ELR (cell line): ENCODE measurements around the gene ARMC5.
"Not testable (repeated sequence)": the region's sequence is repeated elsewhere in the genome, so short reads cannot be mapped to it uniquely, and the experiment has no call there.

Source experiments
- DNase-seq: peaks from one replicate; pipeline ENCODE4 v3.0.0-alpha.2; 2015; ENCODE audit warnings: low read depth

Gene ARMC5

DNA sequence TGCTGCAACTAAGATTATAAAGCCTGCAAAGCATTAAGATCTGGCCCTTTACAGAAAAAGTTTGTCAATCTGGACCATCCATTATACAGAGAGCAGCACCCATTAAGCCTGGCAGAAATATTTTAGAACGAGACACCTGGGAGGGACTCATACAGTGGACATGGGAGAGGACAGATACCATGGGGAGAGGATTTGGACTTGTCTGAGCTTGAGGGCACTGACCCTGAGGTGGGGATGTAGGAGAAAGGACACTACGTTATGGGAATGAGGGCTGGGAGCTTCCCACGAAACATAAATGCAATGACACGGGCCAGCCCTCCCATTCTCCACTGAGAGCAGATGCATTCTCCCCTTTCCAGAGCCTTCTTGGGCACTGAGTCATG lies 42.7 kb downstream of the ARMC5 start:
- DNase-seq = no peak

DNA sequence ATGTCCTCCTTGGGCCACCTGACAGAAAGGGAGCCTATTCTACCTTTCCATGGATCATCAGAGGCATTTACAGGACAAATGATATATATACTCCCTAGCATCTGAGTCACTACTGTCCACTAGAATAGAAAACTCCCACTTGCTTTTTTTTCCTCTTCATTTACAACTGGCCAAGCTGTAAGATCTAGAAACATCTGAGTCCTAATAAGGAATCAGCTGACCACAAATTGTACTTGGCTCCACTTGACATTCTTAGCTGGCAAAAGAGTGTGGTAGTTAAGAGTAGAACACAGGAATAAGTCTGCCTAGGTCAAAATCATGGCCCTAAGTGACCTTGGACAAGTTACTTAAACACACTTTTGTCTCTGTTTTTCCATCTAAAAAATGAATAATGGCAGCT lies 43.7 kb downstream of the ARMC5 start:
- DNase-seq = no peak

DNA sequence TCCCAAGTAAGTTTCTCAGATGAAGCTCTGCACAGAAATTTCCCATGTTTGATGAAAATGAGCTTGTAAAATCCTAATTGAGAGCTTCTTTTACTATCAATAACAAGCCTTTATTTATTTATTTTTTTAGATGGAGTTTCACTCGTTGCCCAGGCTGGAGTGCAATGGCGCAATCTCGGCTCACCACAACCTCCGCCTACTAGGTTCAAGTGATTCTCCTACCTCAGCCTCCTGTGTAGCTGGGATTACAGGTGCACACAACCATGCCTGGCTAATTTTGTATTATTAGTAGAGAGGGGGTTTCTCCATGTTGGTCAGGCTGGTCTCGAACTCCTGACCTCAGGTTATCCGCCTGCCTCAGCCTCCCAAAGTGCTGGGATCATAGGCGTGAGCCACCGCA lies 44.3 kb downstream of the ARMC5 start:
- not testable (repeated sequence) for DNase-seq

DNA sequence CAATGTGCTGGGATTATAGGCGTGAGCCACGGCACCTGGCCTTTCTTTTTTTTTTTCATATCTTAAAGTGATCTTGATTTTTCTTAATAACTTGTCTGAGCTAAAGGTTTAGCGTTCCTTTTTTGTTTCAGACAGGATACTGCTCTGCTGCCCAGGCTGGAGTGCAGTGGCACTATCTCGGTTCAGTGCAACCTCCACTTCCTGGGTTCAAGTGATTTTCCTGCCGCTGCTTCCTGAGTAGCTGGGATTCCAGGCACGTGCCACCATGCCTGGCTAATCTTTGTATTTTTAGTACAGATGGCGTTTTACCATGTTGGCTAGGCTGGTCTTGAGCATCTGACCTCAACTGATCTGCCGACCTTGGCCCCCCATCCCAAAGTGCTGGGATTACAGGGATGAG lies 44.9 kb downstream of the ARMC5 start:
- no peak for DNase-seq

- DNase-seq = no peak
Measured at GRCh38 chr16:31505483-31505882, 46.2 kb downstream of the ARMC5 start.

DNA sequence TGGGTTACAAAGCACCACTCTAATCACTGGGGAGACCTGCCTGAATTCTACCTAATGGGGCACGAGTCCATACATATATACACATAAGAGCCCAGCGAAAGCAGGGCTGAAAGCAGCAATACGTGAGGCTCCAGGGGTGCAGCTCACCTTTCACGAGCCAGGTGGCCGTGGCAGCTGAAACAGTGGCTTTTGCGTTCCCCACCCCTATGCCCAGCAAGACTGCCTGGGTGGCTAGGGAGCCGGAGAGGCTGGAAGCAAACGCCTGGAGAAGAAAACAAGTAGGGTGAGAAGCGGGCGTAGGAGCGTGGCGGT lies 48.3 kb downstream of the ARMC5 start:
- no peak for DNase-seq

DNA sequence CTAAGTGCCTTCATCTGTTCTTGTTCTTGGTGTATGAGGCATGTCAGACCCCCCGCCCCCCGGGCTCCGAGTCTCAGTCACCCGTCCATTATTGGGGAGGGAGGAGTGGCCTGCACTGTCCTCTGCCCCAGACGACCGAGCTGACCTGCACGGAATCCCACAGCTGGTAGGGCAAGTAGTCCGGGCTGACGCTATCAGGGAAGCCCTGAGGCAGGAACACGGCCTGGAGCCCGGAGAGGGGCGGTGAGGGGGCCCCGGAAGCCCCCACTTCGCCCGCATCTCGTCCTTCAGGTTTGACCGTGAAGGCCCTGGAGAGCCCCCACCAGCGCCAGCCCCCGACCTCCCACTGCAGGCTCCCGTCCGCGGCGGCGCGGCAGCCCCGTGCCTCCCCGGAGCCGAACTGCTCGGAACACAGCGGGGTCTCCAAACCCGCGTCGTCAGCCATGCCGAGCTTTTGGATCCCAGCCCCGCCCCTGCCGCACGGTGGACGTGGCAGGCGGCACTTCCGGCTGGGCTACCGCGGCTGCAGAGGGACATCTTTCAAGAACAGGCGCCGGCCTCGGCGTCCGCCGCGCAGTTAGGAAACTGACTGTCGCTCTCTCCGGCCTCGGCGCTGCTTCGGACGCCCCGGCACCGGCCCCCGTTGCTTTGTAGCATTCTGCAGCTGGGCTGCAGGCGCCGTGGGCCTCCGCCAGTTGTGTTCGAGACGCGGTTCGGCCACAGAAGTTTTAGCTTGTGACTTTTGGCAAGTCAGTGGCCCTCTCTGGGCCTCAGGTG lies 48.8 kb downstream of the ARMC5 start, which contains the start of gene RUSF1:
TSS of gene RUSF1 (minus strand) at position 463 of the 777 bp plus-strand sequence. CDS start at position 445, 18 bp downstream.
- peak; percentile 90 for DNase-seq

DNA sequence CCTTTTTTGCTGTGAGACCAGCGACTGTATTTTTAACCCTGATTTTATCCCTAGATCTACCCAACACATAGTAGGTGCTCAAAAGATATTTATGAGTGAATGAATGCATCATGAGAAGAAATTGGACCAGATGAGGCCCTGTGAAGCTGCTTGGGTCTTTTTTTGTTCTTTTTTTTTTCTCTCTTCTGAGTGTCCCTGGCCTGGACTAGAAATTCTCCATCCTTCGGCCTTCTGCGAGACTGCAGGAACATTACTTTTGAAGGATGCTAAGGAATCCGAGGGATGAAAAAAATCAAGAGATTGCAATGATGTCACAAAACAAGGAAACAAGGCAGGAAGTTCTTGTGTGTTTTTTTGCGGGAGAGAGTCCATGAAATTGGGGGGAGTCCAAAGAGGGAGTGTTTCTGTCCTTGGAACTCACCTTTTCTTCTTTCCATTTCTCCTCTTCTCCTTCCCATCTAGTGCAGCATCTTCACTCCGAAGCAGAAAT lies 49.5 kb downstream of the ARMC5 start:
- peak; percentile 53 for DNase-seq

- peak; percentile 80 for DNase-seq
Measured at GRCh38 chr16:31513126-31513525, 53.8 kb downstream of the ARMC5 start.

DNA sequence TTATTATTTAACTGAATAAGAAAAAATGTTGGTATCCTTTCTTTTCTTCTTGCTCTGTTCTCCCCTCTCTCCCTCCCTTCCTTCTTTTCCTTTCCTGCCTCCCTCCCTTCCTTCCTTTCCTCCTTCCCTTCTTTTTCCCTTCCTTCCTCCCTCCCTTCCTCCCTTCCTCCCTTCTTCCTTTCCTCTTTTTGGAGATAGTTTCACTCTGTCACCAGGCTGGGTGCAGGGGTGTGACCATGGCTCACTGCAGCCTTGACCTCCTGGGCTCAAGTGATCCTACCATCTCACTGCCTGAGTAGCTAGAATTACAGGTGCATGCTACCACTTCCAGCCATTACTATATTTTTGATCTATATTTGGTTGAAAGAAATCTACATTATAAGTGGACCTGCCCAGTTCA lies 54.6 kb downstream of the ARMC5 start:
- DNase-seq = no peak
